DOHH2 (cell line): Measurements from ENCODE around the gene CYB5D1.

Source experiments
- H3F3A ChIP-seq: fragments of 200-600 bp; sonication (generic), shearing (Covaris generic); 2 replicates; pipeline ENCODE4 v1.6.0; 2016; ENCODE audit warnings: antibody characterized with exemption, mild to moderate bottlenecking; ENCODE audit not compliant: control insufficient read depth, insufficient read depth
- H3K27ac ChIP-seq: fragments of 200-600 bp; sonication (generic); 2 replicates; pipeline ENCODE4 v1.5.1; 2014; ENCODE audit warnings: low read depth, mild to moderate bottlenecking, low read length, moderate library complexity
- H3K27me3 ChIP-seq: fragments of 200-600 bp; sonication (generic); 2 replicates; pipeline ENCODE4 v1.6.1; 2014; ENCODE audit warnings: mild to moderate bottlenecking, low read length, mixed read lengths; ENCODE audit not compliant: control insufficient read depth
- H3K36me3 ChIP-seq: fragments of 200-600 bp; sonication (generic); 2 replicates; pipeline ENCODE4 v1.6.1; 2014; ENCODE audit warnings: mild to moderate bottlenecking, low read length, moderate library complexity, mixed read lengths; ENCODE audit not compliant: control insufficient read depth
- H3K4me1 ChIP-seq: fragments of 200-600 bp; sonication (generic); 2 replicates; pipeline ENCODE4 v1.6.1; 2014; ENCODE audit warnings: mild to moderate bottlenecking, low read length, mixed read lengths; ENCODE audit not compliant: control insufficient read depth
- H3K4me2 ChIP-seq: fragments of 200-600 bp; sonication (generic); 2 replicates; pipeline ENCODE4 v1.6.0; 2014; ENCODE audit warnings: mild to moderate bottlenecking, low read length, moderate library complexity
- H3K4me3 ChIP-seq: fragments of 200-600 bp; sonication (generic); 2 replicates; pipeline ENCODE4 v1.5.1; 2014; ENCODE audit warnings: mild to moderate bottlenecking, low read length, mixed read lengths
- H3K79me2 ChIP-seq: fragments of 200-600 bp; sonication (generic); 2 replicates; pipeline ENCODE4 v1.6.1; 2014; ENCODE audit warnings: mild to moderate bottlenecking, low read length, mixed read lengths; ENCODE audit not compliant: control insufficient read depth
- H3K9me2 ChIP-seq: fragments of 200-600 bp; sonication (generic); replicated peaks from 2 replicates; pipeline ENCODE4 v1.6.1; 2014; ENCODE audit warnings: mild to moderate bottlenecking, low read length, mixed read lengths; ENCODE audit not compliant: control insufficient read depth
- H3K9me3 ChIP-seq: fragments of 200-600 bp; sonication (generic); 2 replicates; pipeline ENCODE4 v1.6.1; 2014; ENCODE audit warnings: antibody characterized with exemption, low read length, mixed read lengths; ENCODE audit not compliant: control insufficient read depth, insufficient read depth
- H4K20me1 ChIP-seq: fragments of 200-600 bp; sonication (generic); 2 replicates; pipeline ENCODE4 v1.6.0; 2014; ENCODE audit warnings: low read depth, mild to moderate bottlenecking, antibody characterized with exemption, low read length, moderate library complexity; ENCODE audit not compliant: control insufficient read depth, insufficient read depth
- CTCF ChIP-seq: fragments of 200-600 bp; sonication (generic); IDR thresholded peaks from one replicate; pipeline ENCODE4 v1.5.1; 2014; ENCODE audit warnings: antibody characterized with exemption, mild to moderate bottlenecking, low read depth, low read length; ENCODE audit not compliant: poor library complexity, severe bottlenecking
- EZH2phosphoT487 ChIP-seq: fragments of 200-600 bp; sonication (generic); IDR thresholded peaks from 2 replicates; pipeline ENCODE4 v1.6.1; 2017; ENCODE audit warnings: borderline replicate concordance, mild to moderate bottlenecking, antibody characterized with exemption, low read length, moderate library complexity, mixed read lengths

CYB5D1 gene

GRCh38 chr17:7846063-7846735, 11.6 kb upstream of the CYB5D1 start:
- no peaks in the 10 kb centered on the region for H3K27me3 ChIP-seq
- no peaks in the 10 kb centered on the region for H3K9me2 ChIP-seq
- H3K36me3 ChIP-seq, result peaks cover 78% of the 10 kb centered on the region
- H3K79me2 ChIP-seq, result peaks cover 53% of the 10 kb centered on the region
- H3K4me2 ChIP-seq, result no peak overlapping the region
- H3K27ac ChIP-seq, result no peak overlapping the region
- no peaks in the 10 kb centered on the region for H3K9me3 ChIP-seq
- H3F3A ChIP-seq, result peaks cover 30% of the 10 kb centered on the region
- H3K4me1 ChIP-seq, result peaks cover 23% of the 10 kb centered on the region
- no peak for TF ChIP-seq EZH2phosphoT487
- no peak for TF ChIP-seq CTCF
- peaks cover 8% of the 10 kb centered on the region; the same call in 1 of the 2 replicates for H4K20me1 ChIP-seq
- H3K4me3 ChIP-seq, result no peak overlapping the region

- H3K27me3 ChIP-seq, result no peaks in the 10 kb centered on the region
- no peak overlapping the region for H3K27ac ChIP-seq
- no peaks in the 10 kb centered on the region for H3K9me3 ChIP-seq
- H3K4me1 ChIP-seq, result peaks cover 29% of the 10 kb centered on the region
- TF ChIP-seq CTCF, result no peak
- TF ChIP-seq EZH2phosphoT487, result no peak
- H3K4me3 ChIP-seq, result no peak overlapping the region
- H3K36me3 ChIP-seq, result peaks cover 78% of the 10 kb centered on the region
- peaks cover 28% of the 10 kb centered on the region for H3F3A ChIP-seq
- H3K79me2 ChIP-seq, result peaks cover 47% of the 10 kb centered on the region
- no peak overlapping the region for H3K4me2 ChIP-seq
- H4K20me1 ChIP-seq, result peaks cover 9% of the 10 kb centered on the region; the same call in 1 of the 2 replicates
- no peaks in the 10 kb centered on the region for H3K9me2 ChIP-seq
Observed at GRCh38 chr17:7846765-7847661, 10.8 kb upstream of the CYB5D1 start.

GRCh38 chr17:7848131-7848579, 9.6 kb upstream of the CYB5D1 start:
- Histone ChIP-seq H3F3A (peaks cover 19% of the 10 kb centered on the region), H3K4me2 (no peak overlapping the region), H3K79me2 (peaks cover 54% of the 10 kb centered on the region), H3K9me2 (no peaks in the 10 kb centered on the region), H3K27me3 (no peaks in the 10 kb centered on the region), H3K9me3 (no peaks in the 10 kb centered on the region), H3K4me3 (no peak overlapping the region), H3K36me3 (peaks cover 87% of the 10 kb centered on the region), H3K4me1 (peaks cover 32% of the 10 kb centered on the region), H4K20me1 (peaks cover 14% of the 10 kb centered on the region; the same call in 1 of the 2 replicates), H3K27ac (no peak overlapping the region)
- TF ChIP-seq CTCF (no peak), EZH2phosphoT487 (no peak)
